Natural killer cell treated with Interleukin-12 subunit alpha and Interleukin-12 subunit beta and Interleukin-15 and Interleukin-18, amount 100 ng/mL, for 72 hours (primary cell): ENCODE data around the gene BBLN. TPM values are rescaled to one million over a fixed set of nuclear protein-coding genes. Genes with fewer than 3 reads are reported as not detected.

ENCODE experiments used
- ATAC-seq, 2 donors: fragments of 150-1000 bp; cut with Tn5 transposase in 1 of 2; sonication (Bioruptor Pico), chemical (Tn5 transposase) in 1 of 2; 2 replicates each; pipeline ENCODE4 v1.10.0; 2021
- DNase-seq: peaks from one replicate; pipeline ENCODE4 v3.0.0; 2022; ENCODE audit warnings: low spot score
- H3K27ac Mint-ChIP-seq, 2 donors: 1 replicate in 1 of 2; 2 replicates in 1 of 2; pipeline ENCODE4 v1.8.0; 2022; ENCODE audit warnings: mixed read lengths in 2 of 2, mild to moderate bottlenecking in 1 of 2, moderate library complexity in 1 of 2
- H3K27me3 Mint-ChIP-seq, 2 donors: 1 replicate in 1 of 2; 2 replicates in 1 of 2; pipeline ENCODE4 v1.8.0; 2022; ENCODE audit warnings: mixed read lengths in 2 of 2
- H3K36me3 Mint-ChIP-seq: one replicate; pipeline ENCODE4 v1.8.0; 2022; ENCODE audit warnings: mixed read lengths
- H3K4me1 Mint-ChIP-seq, 2 donors: 1 replicate in 1 of 2; 2 replicates in 1 of 2; pipeline ENCODE4 v1.8.0; 2022; ENCODE audit warnings: low read depth in 2 of 2, mixed read lengths in 2 of 2, mild to moderate bottlenecking in 1 of 2
- H3K4me3 Mint-ChIP-seq: one replicate; pipeline ENCODE4 v1.8.0; 2022; ENCODE audit warnings: mixed read lengths
- H3K9me3 Mint-ChIP-seq: 2 replicates; pipeline ENCODE4 v1.8.0; 2022; ENCODE audit warnings: mixed read lengths
- total RNA-seq, 2 donors: library from RNA; stranded (reverse); gene quantifications; one replicate each; pipeline ENCODE4 v1.2.3, GENCODE V29; 2022

BBLN gene
- total RNA-seq, 2 donors from 2014 or later = 58.1 to 60.4 TPM

DNA sequence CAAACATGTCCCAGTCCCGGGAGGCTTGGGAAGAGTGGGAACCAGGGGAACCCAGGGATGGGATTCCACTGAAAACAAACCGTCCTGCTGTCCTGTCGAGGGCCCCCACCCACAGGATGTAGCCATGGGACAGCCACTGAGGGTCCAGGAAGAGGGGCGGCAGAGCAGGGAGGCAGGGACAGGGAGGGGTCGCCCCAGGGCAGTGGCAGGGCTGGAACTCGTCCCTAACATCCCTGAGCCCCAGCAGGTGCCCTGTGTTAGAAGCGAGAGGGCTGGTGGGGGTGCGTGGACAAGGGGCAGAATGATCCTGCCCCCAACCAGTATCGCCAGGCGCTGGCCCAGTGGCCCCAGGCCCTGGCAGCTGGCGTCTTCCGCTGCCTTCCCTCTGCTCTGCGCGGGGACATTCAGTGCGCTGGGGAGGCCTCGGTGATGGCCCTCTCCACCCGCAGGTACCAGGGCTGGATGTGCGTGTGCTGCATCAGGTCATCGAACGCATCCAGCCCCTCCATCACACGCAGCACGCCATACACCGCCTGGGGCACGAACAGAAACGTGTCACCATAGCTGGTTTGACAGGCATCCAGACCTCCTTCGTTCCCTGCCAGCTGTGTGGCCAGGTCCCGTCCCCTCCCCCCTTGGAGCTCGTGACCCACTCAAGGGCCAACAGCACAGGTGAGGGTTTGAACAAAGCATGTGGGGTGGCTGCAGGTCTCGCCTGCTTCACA, 39.2 kb upstream of the BBLN start:
- ATAC-seq (no peak), DNase-seq (peak; percentile 31)
- Mint-ChIP-seq H3K27ac (no peak overlapping the region), H3K9me3 (no peaks in the 10 kb centered on the region), H3K27me3 (no peaks in the 10 kb centered on the region), H3K36me3 (no peaks in the 10 kb centered on the region), H3K4me3 (no peak overlapping the region), H3K4me1 (peaks cover 16 to 17% of the 10 kb centered on the region in 2 donors)

DNA sequence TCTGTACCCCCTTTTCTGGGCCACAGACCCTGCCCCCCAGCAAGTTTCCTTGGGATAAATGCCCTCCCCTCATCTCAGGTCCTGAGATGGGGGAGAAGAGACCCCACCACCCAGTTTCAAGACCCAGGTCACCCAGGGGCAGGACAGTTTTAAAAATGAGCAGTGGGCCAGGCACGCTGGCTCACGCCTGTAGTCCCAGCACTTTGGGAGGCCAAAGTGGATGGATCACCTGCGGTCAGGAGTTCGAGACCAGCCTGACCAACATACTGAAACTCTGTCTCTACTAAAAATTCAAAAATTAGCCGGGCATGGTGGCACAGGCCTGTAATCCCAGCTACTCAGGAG, 38.6 kb upstream of the BBLN start:
- Mint-ChIP-seq H3K27me3 (no peaks in the 10 kb centered on the region), H3K36me3 (no peaks in the 10 kb centered on the region)

GRCh38 chr9:128121924-128122808, 37.9 kb upstream of the BBLN start:
- Mint-ChIP-seq H3K27me3 (no peaks in the 10 kb centered on the region), H3K36me3 (no peaks in the 10 kb centered on the region), H3K4me3 (no peak overlapping the region), H3K9me3 (no peaks in the 10 kb centered on the region), H3K4me1 (peaks cover 19 to 21% of the 10 kb centered on the region in 2 donors), H3K27ac (no peak overlapping the region)
- peak; percentile 57 for DNase-seq
- no peak for ATAC-seq

More for the DNA sequence above, 38.6 kb upstream of the BBLN start:
- ATAC-seq = no peak
- no peak overlapping the region for H3K27ac Mint-ChIP-seq
- H3K4me1 Mint-ChIP-seq = peaks cover 19 to 21% of the 10 kb centered on the region in 2 donors
- H3K4me3 Mint-ChIP-seq = no peak overlapping the region
- DNase-seq = peak; percentile 37
- H3K9me3 Mint-ChIP-seq = no peaks in the 10 kb centered on the region

DNA sequence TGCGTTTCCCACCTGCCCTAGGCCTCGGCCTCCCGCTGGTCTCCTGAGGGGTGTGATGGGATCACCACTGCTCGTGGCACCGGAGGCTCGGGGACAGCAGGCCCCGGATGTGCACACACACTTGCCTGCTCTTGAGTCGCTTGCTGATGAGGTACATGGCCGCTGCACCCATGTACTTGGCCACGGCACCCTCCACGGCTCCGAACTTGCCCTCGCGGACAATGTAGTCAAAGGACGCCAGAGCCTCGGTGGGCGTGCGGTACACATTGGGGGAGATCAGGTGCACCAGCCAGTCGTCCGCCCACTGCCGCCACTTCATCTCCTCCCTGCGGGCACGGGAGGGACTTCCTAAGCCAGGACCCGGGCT, 37.3 kb upstream of the BBLN start:
- peaks cover 14 to 18% of the 10 kb centered on the region in 2 donors for H3K4me1 Mint-ChIP-seq
- H3K4me3 Mint-ChIP-seq = no peak overlapping the region

DNA sequence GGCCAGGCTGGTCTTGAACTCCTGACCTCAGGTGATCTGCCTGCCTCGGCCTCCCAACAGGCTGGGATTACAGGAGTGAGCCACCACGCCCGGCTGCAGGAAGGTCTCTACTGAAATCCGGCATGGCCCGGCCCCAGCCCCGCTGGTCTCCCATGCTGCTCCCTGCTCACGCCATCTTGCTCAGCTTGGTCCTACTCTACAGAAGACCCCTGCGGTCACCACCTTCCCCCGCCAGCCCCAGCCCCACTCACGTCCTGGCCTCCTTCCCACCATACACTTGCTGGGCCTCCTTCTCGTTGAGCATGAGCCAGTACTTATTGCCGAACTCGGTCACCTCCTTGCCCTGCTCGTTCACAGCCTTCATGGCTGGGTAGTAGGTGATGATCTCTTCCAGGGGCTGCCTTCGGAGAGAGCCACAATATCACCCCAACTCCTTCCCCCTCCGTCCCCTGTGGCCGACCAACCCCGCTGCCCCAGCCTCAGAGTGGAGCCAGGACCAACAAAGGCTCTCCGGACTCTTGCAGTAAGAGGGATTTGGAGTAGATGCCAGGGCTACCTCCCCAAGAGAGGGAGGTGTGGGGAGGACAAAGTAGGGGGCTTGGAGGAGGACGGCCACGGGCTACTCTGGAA, 36.5 kb upstream of the BBLN start:
- Mint-ChIP-seq H3K27ac (no peak overlapping the region), H3K4me3 (no peak overlapping the region), H3K9me3 (no peaks in the 10 kb centered on the region), H3K27me3 (no peaks in the 10 kb centered on the region), H3K36me3 (no peaks in the 10 kb centered on the region), H3K4me1 (peaks cover 15 to 17% of the 10 kb centered on the region in 2 donors)
- ATAC-seq = no peak
- DNase-seq = peak; percentile 22

More for the DNA sequence above, 37.3 kb upstream of the BBLN start:
- H3K9me3 Mint-ChIP-seq = no peaks in the 10 kb centered on the region
- DNase-seq (peak; percentile 53), ATAC-seq (no peak)
- no peaks in the 10 kb centered on the region for H3K27me3 Mint-ChIP-seq
- H3K36me3 Mint-ChIP-seq = no peaks in the 10 kb centered on the region
- no peak overlapping the region for H3K27ac Mint-ChIP-seq

DNA sequence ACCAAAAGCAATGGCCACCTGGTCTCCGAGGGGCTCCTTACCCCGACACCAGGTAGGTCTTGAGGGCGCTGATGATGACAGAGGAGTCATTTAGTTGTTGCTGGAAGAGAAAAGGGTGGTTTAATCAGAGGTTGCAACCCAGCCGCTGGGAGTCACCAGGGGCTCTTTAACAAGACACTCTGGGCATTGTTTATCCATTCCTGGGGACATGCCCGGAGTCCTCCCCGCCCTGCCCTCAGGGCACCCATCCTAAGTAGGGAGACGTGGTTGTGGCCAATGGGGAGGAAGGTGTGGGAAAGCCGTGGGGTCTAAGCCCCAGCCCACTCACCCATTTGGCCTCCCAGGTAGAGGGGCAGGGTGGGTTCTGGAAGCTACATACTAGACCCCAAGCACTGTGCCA, 35.6 kb upstream of the BBLN start:
- no peak for ATAC-seq
- H3K4me3 Mint-ChIP-seq = no peak overlapping the region
- peaks cover 23 to 24% of the 10 kb centered on the region in 2 donors for H3K4me1 Mint-ChIP-seq

GRCh38 chr9:128124873-128125579, 35.0 kb upstream of the BBLN start:
- no peak for ATAC-seq
- Mint-ChIP-seq H3K4me1 (peaks cover 25 to 26% of the 10 kb centered on the region in 2 donors), H3K4me3 (peak overlapping the region; percentile 35), H3K27ac (peak overlapping the region in 1 of 2 donors; percentile 62), H3K9me3 (no peaks in the 10 kb centered on the region), H3K36me3 (no peaks in the 10 kb centered on the region), H3K27me3 (no peaks in the 10 kb centered on the region)
- DNase-seq = no peak

More for the DNA sequence above, 35.6 kb upstream of the BBLN start:
- no peaks in the 10 kb centered on the region for H3K36me3 Mint-ChIP-seq
- peak; percentile 23 for DNase-seq
- H3K27me3 Mint-ChIP-seq = no peaks in the 10 kb centered on the region
- H3K27ac Mint-ChIP-seq = no peak overlapping the region
- no peaks in the 10 kb centered on the region for H3K9me3 Mint-ChIP-seq

DNA sequence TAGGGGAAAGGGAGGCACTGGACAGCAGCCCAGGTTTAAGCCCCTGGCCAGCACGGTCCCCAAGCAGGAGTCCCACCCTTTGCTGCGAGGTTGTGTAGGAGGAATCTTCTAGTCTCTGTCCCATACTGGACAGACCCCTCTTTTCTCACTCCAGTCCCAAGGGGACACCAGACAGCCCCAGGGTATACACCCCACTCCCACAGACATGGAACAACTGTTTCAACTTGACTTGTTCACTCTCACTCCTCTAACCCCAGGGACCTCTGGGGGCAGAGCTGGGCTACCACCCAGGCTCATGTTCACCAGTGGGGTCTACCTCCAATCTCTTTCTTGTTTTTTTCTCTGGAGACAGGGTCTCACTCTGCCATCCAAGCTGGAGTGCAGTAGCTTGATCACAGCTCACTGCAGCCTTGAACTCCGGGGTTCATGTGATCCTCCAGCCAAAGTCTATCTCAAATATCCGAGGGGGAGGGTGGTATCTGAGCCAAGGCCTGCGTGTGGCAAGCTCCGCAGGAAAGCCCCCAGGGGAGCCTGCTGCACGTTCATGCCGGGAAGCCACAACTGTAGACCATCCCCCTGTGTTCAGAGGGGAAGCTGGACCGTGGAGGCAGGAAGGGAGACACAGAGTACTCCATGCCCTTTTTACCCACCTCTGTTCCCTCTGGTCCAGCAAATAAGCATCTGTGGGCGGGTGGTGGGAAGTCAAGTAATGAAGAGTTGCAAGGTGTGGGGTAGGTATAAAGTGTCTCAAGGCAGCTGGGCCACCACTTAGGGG, 34.3 kb upstream of the BBLN start:
- no peaks in the 10 kb centered on the region for H3K27me3 Mint-ChIP-seq
- no peaks in the 10 kb centered on the region for H3K36me3 Mint-ChIP-seq
- peaks cover 25 to 26% of the 10 kb centered on the region in 2 donors for H3K4me1 Mint-ChIP-seq
- ATAC-seq (no peak), DNase-seq (no peak)
- peak overlapping the region; percentile 77 for H3K4me3 Mint-ChIP-seq
- no peaks in the 10 kb centered on the region for H3K9me3 Mint-ChIP-seq
- H3K27ac Mint-ChIP-seq = peak overlapping the region; percentile 28 to 65

GRCh38 chr9:128127568-128127989, 32.5 kb upstream of the BBLN start, which contains the start of gene PTGES2:
TSS of gene PTGES2 (minus strand) at chr9:128127729. CDS start at chr9:128127717, 12 bp downstream.
- peak; percentile 81 to 83 for ATAC-seq
- peak; percentile 89 for DNase-seq
- Mint-ChIP-seq H3K9me3 (no peaks in the 10 kb centered on the region), H3K27me3 (peaks cover 0 to 1% of the 10 kb centered on the region in 2 donors), H3K36me3 (no peaks in the 10 kb centered on the region), H3K4me1 (peaks cover 25 to 26% of the 10 kb centered on the region in 2 donors), H3K27ac (peak within 1 kb of the TSS; percentile 92 to 99), H3K4me3 (peak within 1 kb of the TSS; percentile 88)

- Mint-ChIP-seq H3K4me1 (peaks cover 25 to 26% of the 10 kb centered on the region in 2 donors), H3K36me3 (no peaks in the 10 kb centered on the region), H3K4me3 (peak overlapping the region; percentile 88), H3K27ac (peak overlapping the region; percentile 92 to 99), H3K27me3 (peaks cover 6 to 8% of the 10 kb centered on the region in 2 donors), H3K9me3 (no peaks in the 10 kb centered on the region)
- DNase-seq = peak; percentile 88
- peak; percentile 90 to 91 for ATAC-seq
Measured at GRCh38 chr9:128127990-128128835, 31.9 kb upstream of the BBLN start.

DNA sequence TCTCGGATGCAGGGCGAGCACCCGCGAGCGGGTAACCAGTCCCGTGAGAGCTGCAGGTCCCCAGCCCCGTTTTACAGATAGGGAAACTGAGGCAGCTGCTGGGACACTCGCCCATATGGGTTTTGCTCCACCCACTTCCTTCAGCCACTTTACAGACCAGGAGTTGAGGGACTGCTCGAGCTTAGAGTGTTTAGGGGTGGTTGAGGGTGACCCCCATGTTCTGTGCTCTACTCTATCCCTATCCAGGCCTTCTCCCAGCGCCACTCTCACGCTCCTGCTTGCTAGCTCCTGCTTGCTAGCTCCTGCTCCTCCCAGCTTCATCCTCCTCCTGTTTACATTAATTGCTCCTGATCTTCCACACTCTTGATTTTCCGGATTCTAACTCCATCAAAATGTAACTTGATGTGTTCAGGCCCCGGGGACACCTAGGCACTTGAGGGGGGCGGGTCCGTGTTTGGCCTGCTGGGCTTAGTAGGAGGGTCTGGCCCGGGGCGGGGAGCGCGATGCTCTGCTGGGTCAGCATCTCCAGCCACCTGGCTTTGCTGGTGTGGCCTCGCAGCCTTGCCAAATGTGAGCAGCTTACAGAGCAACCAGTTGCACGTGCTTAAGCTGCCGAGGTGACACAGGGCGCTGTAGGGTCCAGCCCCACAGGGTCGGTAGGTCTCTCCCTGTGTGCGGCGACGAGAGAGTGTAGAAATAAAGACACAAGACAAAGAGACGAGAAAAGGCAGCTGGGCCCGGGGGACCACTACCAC, 31.1 kb upstream of the BBLN start:
- Mint-ChIP-seq H3K27ac (peak overlapping the region; percentile 92 to 99), H3K4me3 (peak overlapping the region; percentile 88), H3K4me1 (peaks cover 25 to 26% of the 10 kb centered on the region in 2 donors), H3K9me3 (no peaks in the 10 kb centered on the region), H3K36me3 (no peaks in the 10 kb centered on the region), H3K27me3 (peaks cover 14% of the 10 kb centered on the region in 2 donors)
- ATAC-seq = no peak
- peak; percentile 59 for DNase-seq
